ENCODE results near the gene GDI1. TPM values are rescaled to one million over a fixed set of nuclear protein-coding genes. Genes with fewer than 3 reads are reported as not detected.

GDI1 gene
- total RNA-seq, 3 donors from 2014 or later (not counting 1 experiment from before 2014, with no cell fraction given): 138 to 174 (median 140) TPM

GRCh38 chrX:154409222-154409871 is 27.6 kb upstream of the GDI1 start, which contains the start of gene DNASE1L1:
Gene DNASE1L1 (minus strand): TSS chrX:154409254. CDS start chrX:154405568, 3,686 bp downstream.
- ATAC-seq (peak; percentile 45 to 62 (median 52)), DNase-seq (peak; percentile 25 to 30)
- Histone ChIP-seq H3K4me1 (ENCODE audit: control insufficient read depth, insufficient read depth, low read length) (peaks cover 32% of the 10 kb centered on the region), H3K27ac (ENCODE audit: low read length) (peak within 1 kb of the TSS; percentile 73), H3K9me3 (ENCODE audit: control insufficient read depth, insufficient read depth, low read length) (no peaks in the 10 kb centered on the region), H3K36me3 (ENCODE audit: control insufficient read depth, insufficient read depth, low read length) (no peaks in the 10 kb centered on the region), H3K27me3 (ENCODE audit: control insufficient read depth, insufficient read depth, low read length) (no peaks in the 10 kb centered on the region), H3K4me3 (ENCODE audit: low read length) (peak within 1 kb of the TSS; percentile 31)
- Mint-ChIP-seq H3K4me1 (peaks cover 5 to 26% of the 10 kb centered on the region in 2 donors), H3K36me3 (no peaks in the 10 kb centered on the region), H3K27ac (peak within 1 kb of the TSS; percentile 74 to 90), H3K9me3 (no peaks in the 10 kb centered on the region), H3K4me3 (peak within 1 kb of the TSS; percentile 74), H3K27me3 (ENCODE audit: low read depth in 2 of 2) (peaks cover 0 to 6% of the 10 kb centered on the region in 2 donors)
- intact Hi-C loops (cut with micrococcal nuclease): no loop called here
- no peak for TF ChIP-seq CTCF (IDR thresholded peaks at IDR 0.05)
- WGBS (ENCODE audit: insufficient coverage): 26% methylated on average over 26 of the region's 26 CpGs

GRCh38 chrX:154411981-154412340 is 25.0 kb upstream of the GDI1 start:
- ATAC-seq (peak; percentile 29 to 59 (median 44)), DNase-seq (peak in 1 of 2 donors; percentile 55)
- Mint-ChIP-seq H3K36me3 (no peaks in the 10 kb centered on the region), H3K27ac (peak overlapping the region; percentile 68 to 79), H3K27me3 (ENCODE audit: low read depth in 2 of 2) (peaks cover 0 to 6% of the 10 kb centered on the region in 2 donors), H3K9me3 (no peaks in the 10 kb centered on the region), H3K4me1 (peaks cover 5 to 26% of the 10 kb centered on the region in 2 donors), H3K4me3 (peak overlapping the region; percentile 74)
- TF ChIP-seq CTCF (IDR thresholded peaks at IDR 0.05): no peak
- Histone ChIP-seq H3K27me3 (ENCODE audit: control insufficient read depth, insufficient read depth, low read length) (no peaks in the 10 kb centered on the region), H3K36me3 (ENCODE audit: control insufficient read depth, insufficient read depth, low read length) (no peaks in the 10 kb centered on the region), H3K4me1 (ENCODE audit: control insufficient read depth, insufficient read depth, low read length) (peaks cover 32% of the 10 kb centered on the region), H3K27ac (ENCODE audit: low read length) (peak overlapping the region; percentile 56), H3K9me3 (ENCODE audit: control insufficient read depth, insufficient read depth, low read length) (no peaks in the 10 kb centered on the region), H3K4me3 (ENCODE audit: low read length) (peak overlapping the region; percentile 47)
- intact Hi-C loops (cut with micrococcal nuclease): no loop called here
- WGBS (ENCODE audit: insufficient coverage): 2% methylated on average over 26 of the region's 29 CpGs

DNA sequence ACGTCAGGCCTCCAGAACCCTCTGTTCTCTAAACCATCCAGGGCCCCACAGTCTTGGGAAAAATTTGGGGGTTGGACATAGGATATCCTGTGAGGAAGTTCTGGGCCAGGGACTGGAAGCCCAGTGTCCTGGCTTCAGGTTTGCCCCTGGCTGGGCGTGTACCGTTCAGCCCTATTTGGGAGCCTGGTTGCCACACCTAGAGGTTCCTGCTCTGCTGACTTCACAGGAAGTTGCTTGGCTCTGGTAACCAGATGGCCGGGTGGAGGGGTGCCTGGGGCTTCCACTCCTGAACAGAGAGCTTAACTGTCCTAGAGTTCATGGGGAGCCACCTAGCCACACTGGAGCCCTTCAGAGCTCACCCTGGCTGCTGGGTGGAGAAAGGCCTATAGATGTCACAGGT is 24.5 kb upstream of the GDI1 start:
- no peaks in the 10 kb centered on the region for H3K9me3 ChIP-seq (ENCODE audit: control insufficient read depth, insufficient read depth, low read length)
- peaks cover 0 to 6% of the 10 kb centered on the region in 2 donors for H3K27me3 Mint-ChIP-seq (ENCODE audit: low read depth in 2 of 2)
- H3K36me3 ChIP-seq (ENCODE audit: control insufficient read depth, insufficient read depth, low read length): no peaks in the 10 kb centered on the region
- no peaks in the 10 kb centered on the region for H3K36me3 Mint-ChIP-seq
- intact Hi-C loops (cut with micrococcal nuclease): no loop called here
- H3K4me1 Mint-ChIP-seq: peaks cover 5 to 26% of the 10 kb centered on the region in 2 donors
- peak overlapping the region; percentile 74 for H3K4me3 Mint-ChIP-seq
- DNase-seq (peak in 1 of 2 donors; percentile 60), ATAC-seq (no peak)
- 0% methylated on average over 3 of the region's 4 CpGs for WGBS (ENCODE audit: insufficient coverage)
- TF ChIP-seq CTCF (IDR thresholded peaks at IDR 0.05): no peak
- H3K27ac ChIP-seq (ENCODE audit: low read length): peak overlapping the region; percentile 56
- H3K27ac Mint-ChIP-seq: peak overlapping the region; percentile 68 to 79
- H3K4me3 ChIP-seq (ENCODE audit: low read length): peak overlapping the region; percentile 47
- peaks cover 32% of the 10 kb centered on the region for H3K4me1 ChIP-seq (ENCODE audit: control insufficient read depth, insufficient read depth, low read length)
- no peaks in the 10 kb centered on the region for H3K9me3 Mint-ChIP-seq
- no peaks in the 10 kb centered on the region for H3K27me3 ChIP-seq (ENCODE audit: control insufficient read depth, insufficient read depth, low read length)

All from natural killer cell (primary cell).